ENCODE results near the gene KIN.
"Not testable (repeated sequence)": the region's sequence is repeated elsewhere in the genome, so short reads cannot be mapped to it uniquely, and the experiment has no call there.

KIN gene

GRCh38 chr10:7817984-7818294 lies 30.1 kb upstream of the KIN start:
- DNase-seq = no peak
- Histone ChIP-seq H3K36me3 (replicated peaks) (no peaks in the 10 kb centered on the region), H3K4me3 (ENCODE audit: low read depth, low read length) (peak overlapping the region; percentile 95), H3K27me3 (replicated peaks) (no peaks in the 10 kb centered on the region), H3K27ac (peak overlapping the region; percentile 45)
- in situ Hi-C loops (cut with HindIII; ENCODE audit: low pct_ligation_motif_present, low sequenced_read_pairs) = no loop called here
- TF ChIP-seq CTCF (IDR thresholded peaks at IDR 0.05; ENCODE audit: low read depth, low read length, missing control alignments) = no peak

GRCh38 chr10:7817576-7817975 lies 29.8 kb upstream of the KIN start:
- H3K27ac ChIP-seq = no peak overlapping the region
- no peaks in the 10 kb centered on the region for H3K36me3 ChIP-seq (replicated peaks)
- no peak for TF ChIP-seq CTCF (IDR thresholded peaks at IDR 0.05; ENCODE audit: low read depth, low read length, missing control alignments)
- DNase-seq = no peak
- no peaks in the 10 kb centered on the region for H3K27me3 ChIP-seq (replicated peaks)
- in situ Hi-C loops (cut with HindIII; ENCODE audit: low pct_ligation_motif_present, low sequenced_read_pairs) = no loop called here
- peak overlapping the region; percentile 95 for H3K4me3 ChIP-seq (ENCODE audit: low read depth, low read length)

- H3K4me3 ChIP-seq (ENCODE audit: low read depth, low read length) = no peak overlapping the region
- TF ChIP-seq CTCF (IDR thresholded peaks at IDR 0.05; ENCODE audit: low read depth, low read length, missing control alignments) = peak; percentile 4
- H3K36me3 ChIP-seq (replicated peaks) = no peaks in the 10 kb centered on the region
- no peaks in the 10 kb centered on the region for H3K27me3 ChIP-seq (replicated peaks)
- no peak overlapping the region for H3K27ac ChIP-seq
- no peak for DNase-seq
- in situ Hi-C loops (cut with HindIII; ENCODE audit: low pct_ligation_motif_present, low sequenced_read_pairs) = no loop called here
Measured at GRCh38 chr10:7813481-7813880, 25.7 kb upstream of the KIN start.

GRCh38 chr10:7811743-7812142 lies 23.9 kb upstream of the KIN start:
- in situ Hi-C loops (cut with HindIII; ENCODE audit: low pct_ligation_motif_present, low sequenced_read_pairs); H3K27ac ChIP-seq: not testable (repeated sequence)

GRCh38 chr10:7811000-7811399 lies 23.2 kb upstream of the KIN start:
- Histone ChIP-seq H3K27ac (no peak overlapping the region), H3K36me3 (replicated peaks) (peaks cover 19% of the 10 kb centered on the region), H3K27me3 (replicated peaks) (no peaks in the 10 kb centered on the region), H3K4me3 (ENCODE audit: low read depth, low read length) (no peak overlapping the region)
- in situ Hi-C loops (cut with HindIII; ENCODE audit: low pct_ligation_motif_present, low sequenced_read_pairs) = no loop called here
- TF ChIP-seq CTCF (IDR thresholded peaks at IDR 0.05; ENCODE audit: low read depth, low read length, missing control alignments) = no peak
- DNase-seq = no peak

More at GRCh38 chr10:7811743-7812142, 23.9 kb upstream of the KIN start:
- H3K4me3 ChIP-seq (ENCODE audit: low read depth, low read length); H3K27me3 ChIP-seq (replicated peaks); DNase-seq: not testable (repeated sequence)
- H3K36me3 ChIP-seq (replicated peaks) = peaks cover 14% of the 10 kb centered on the region

GRCh38 chr10:7810443-7810842 lies 22.6 kb upstream of the KIN start:
- TF ChIP-seq CTCF (IDR thresholded peaks at IDR 0.05; ENCODE audit: low read depth, low read length, missing control alignments) = no peak
- no peaks in the 10 kb centered on the region for H3K27me3 ChIP-seq (replicated peaks)
- no peak for DNase-seq
- in situ Hi-C loops (cut with HindIII; ENCODE audit: low pct_ligation_motif_present, low sequenced_read_pairs) = no loop called here
- no peak overlapping the region for H3K27ac ChIP-seq
- H3K36me3 ChIP-seq (replicated peaks) = peaks cover 22% of the 10 kb centered on the region
- H3K4me3 ChIP-seq (ENCODE audit: low read depth, low read length) = no peak overlapping the region

Data from brain microvascular endothelial cell (primary cell).